ENCODE measurements around the gene SCN9A. TPM values are rescaled to one million over a fixed set of nuclear protein-coding genes. Genes with fewer than 3 reads are reported as not detected.

The SCN9A gene
- total RNA-seq, 1 donor from 2014 or later, result not detected

GRCh38 chr2:166394245-166394644 lies 18.5 kb upstream of the SCN9A start:
- intact Hi-C loops (cut with micrococcal nuclease), result no loop called here
- Mint-ChIP-seq H3K27ac (no peak overlapping the region), H3K36me3 (ENCODE audit: low read depth) (no peaks in the 10 kb centered on the region), H3K27me3 (ENCODE audit: low read depth) (no peaks in the 10 kb centered on the region), H3K4me1 (ENCODE audit: low read depth) (no peaks in the 10 kb centered on the region), H3K9me3 (no peaks in the 10 kb centered on the region), H3K4me3 (ENCODE audit: low read depth) (no peak overlapping the region)
- no peak for DNase-seq (ENCODE audit: low spot score)

- no peaks in the 10 kb centered on the region for H3K9me3 Mint-ChIP-seq
Measured at GRCh38 chr2:166393008-166393407, 17.3 kb upstream of the SCN9A start.

GRCh38 chr2:166388481-166389070 lies 12.8 kb upstream of the SCN9A start:
- Mint-ChIP-seq H3K27ac (no peak overlapping the region), H3K27me3 (ENCODE audit: low read depth) (no peaks in the 10 kb centered on the region), H3K4me1 (ENCODE audit: low read depth) (no peaks in the 10 kb centered on the region), H3K9me3 (no peaks in the 10 kb centered on the region), H3K36me3 (ENCODE audit: low read depth) (no peaks in the 10 kb centered on the region), H3K4me3 (ENCODE audit: low read depth) (no peak overlapping the region)
- no peak for DNase-seq (ENCODE audit: low spot score)
- intact Hi-C loops (cut with micrococcal nuclease), result no loop called here

More at GRCh38 chr2:166393008-166393407, 17.3 kb upstream of the SCN9A start:
- H3K4me3 Mint-ChIP-seq (ENCODE audit: low read depth), result no peak overlapping the region
- intact Hi-C loops (cut with micrococcal nuclease), result no loop called here
- no peaks in the 10 kb centered on the region for H3K27me3 Mint-ChIP-seq (ENCODE audit: low read depth)
- H3K27ac Mint-ChIP-seq, result no peak overlapping the region
- no peak for DNase-seq (ENCODE audit: low spot score)
- no peaks in the 10 kb centered on the region for H3K36me3 Mint-ChIP-seq (ENCODE audit: low read depth)
- H3K4me1 Mint-ChIP-seq (ENCODE audit: low read depth), result no peaks in the 10 kb centered on the region

- DNase-seq (ENCODE audit: low spot score), result no peak
- intact Hi-C loops (cut with micrococcal nuclease), result loop anchor here (2.0 kb wide), 1 partner anchor 21 kb away; no protein-coding TSS in a partner anchor
- H3K27ac Mint-ChIP-seq, result no peak overlapping the region
- no peaks in the 10 kb centered on the region for H3K27me3 Mint-ChIP-seq (ENCODE audit: low read depth)
- H3K4me1 Mint-ChIP-seq (ENCODE audit: low read depth), result no peaks in the 10 kb centered on the region
- no peaks in the 10 kb centered on the region for H3K36me3 Mint-ChIP-seq (ENCODE audit: low read depth)
- no peak overlapping the region for H3K4me3 Mint-ChIP-seq (ENCODE audit: low read depth)
- H3K9me3 Mint-ChIP-seq, result no peaks in the 10 kb centered on the region
Measured at GRCh38 chr2:166385313-166385712, 9.6 kb upstream of the SCN9A start.

GRCh38 chr2:166384774-166385173 lies 9.0 kb upstream of the SCN9A start:
- intact Hi-C loops (cut with micrococcal nuclease), result loop anchor here (2.0 kb wide), 1 partner anchor 20 kb away; no protein-coding TSS in a partner anchor
- Mint-ChIP-seq H3K4me3 (ENCODE audit: low read depth) (no peak overlapping the region), H3K27ac (no peak overlapping the region)

GRCh38 chr2:166382448-166382847 lies 6.7 kb upstream of the SCN9A start:
- Mint-ChIP-seq H3K9me3 (no peaks in the 10 kb centered on the region), H3K4me1 (ENCODE audit: low read depth) (no peaks in the 10 kb centered on the region), H3K27ac (no peak overlapping the region), H3K27me3 (ENCODE audit: low read depth) (peaks cover 9% of the 10 kb centered on the region), H3K36me3 (ENCODE audit: low read depth) (no peaks in the 10 kb centered on the region), H3K4me3 (ENCODE audit: low read depth) (no peak overlapping the region)
- intact Hi-C loops (cut with micrococcal nuclease), result no loop called here
- DNase-seq (ENCODE audit: low spot score), result no peak

More at GRCh38 chr2:166384774-166385173, 9.0 kb upstream of the SCN9A start:
- Mint-ChIP-seq H3K4me1 (ENCODE audit: low read depth) (no peaks in the 10 kb centered on the region), H3K27me3 (ENCODE audit: low read depth) (peaks cover 2% of the 10 kb centered on the region), H3K9me3 (no peaks in the 10 kb centered on the region), H3K36me3 (ENCODE audit: low read depth) (no peaks in the 10 kb centered on the region)
- no peak for DNase-seq (ENCODE audit: low spot score)

- no peaks in the 10 kb centered on the region for H3K9me3 Mint-ChIP-seq
- intact Hi-C loops (cut with micrococcal nuclease), result no loop called here
- no peaks in the 10 kb centered on the region for H3K36me3 Mint-ChIP-seq (ENCODE audit: low read depth)
- peaks cover 23% of the 10 kb centered on the region for H3K27me3 Mint-ChIP-seq (ENCODE audit: low read depth)
- no peak overlapping the region for H3K4me3 Mint-ChIP-seq (ENCODE audit: low read depth)
- no peak for DNase-seq (ENCODE audit: low spot score)
- no peak overlapping the region for H3K27ac Mint-ChIP-seq
- peaks cover 3% of the 10 kb centered on the region for H3K4me1 Mint-ChIP-seq (ENCODE audit: low read depth)
Measured at GRCh38 chr2:166380615-166381014, 4.9 kb upstream of the SCN9A start.

- Mint-ChIP-seq H3K9me3 (no peaks in the 10 kb centered on the region), H3K27me3 (ENCODE audit: low read depth) (peaks cover 45% of the 10 kb centered on the region), H3K4me3 (ENCODE audit: low read depth) (no peak overlapping the region), H3K27ac (no peak overlapping the region), H3K4me1 (ENCODE audit: low read depth) (peaks cover 10% of the 10 kb centered on the region), H3K36me3 (ENCODE audit: low read depth) (no peaks in the 10 kb centered on the region)
- DNase-seq (ENCODE audit: low spot score), result no peak
- intact Hi-C loops (cut with micrococcal nuclease), result no loop called here
Measured at GRCh38 chr2:166376873-166377272, 1.1 kb upstream of the SCN9A start.

- intact Hi-C loops (cut with micrococcal nuclease), result no loop called here
- no peak for DNase-seq (ENCODE audit: low spot score)
- H3K27me3 Mint-ChIP-seq (ENCODE audit: low read depth), result peaks cover 45% of the 10 kb centered on the region
- peak overlapping the region; percentile 70 for H3K4me3 Mint-ChIP-seq (ENCODE audit: low read depth)
- H3K36me3 Mint-ChIP-seq (ENCODE audit: low read depth), result no peaks in the 10 kb centered on the region
- no peak overlapping the region for H3K27ac Mint-ChIP-seq
- H3K9me3 Mint-ChIP-seq, result no peaks in the 10 kb centered on the region
- peaks cover 10% of the 10 kb centered on the region for H3K4me1 Mint-ChIP-seq (ENCODE audit: low read depth)
Measured at GRCh38 chr2:166376488-166376828, 714 bp upstream of the SCN9A start.

- Mint-ChIP-seq H3K36me3 (ENCODE audit: low read depth) (no peaks in the 10 kb centered on the region), H3K27ac (no peak overlapping the region), H3K4me1 (ENCODE audit: low read depth) (peaks cover 10% of the 10 kb centered on the region), H3K27me3 (ENCODE audit: low read depth) (peaks cover 45% of the 10 kb centered on the region), H3K9me3 (no peaks in the 10 kb centered on the region), H3K4me3 (ENCODE audit: low read depth) (peak overlapping the region; percentile 79)
- peak; percentile 8 for DNase-seq (ENCODE audit: low spot score)
- intact Hi-C loops (cut with micrococcal nuclease), result no loop called here
Measured at GRCh38 chr2:166375195-166375735, 479 bp downstream of the SCN9A start.

GRCh38 chr2:166373951-166374350 lies 1.8 kb downstream of the SCN9A start:
- H3K27ac Mint-ChIP-seq, result no peak overlapping the region
- intact Hi-C loops (cut with micrococcal nuclease), result no loop called here
- H3K27me3 Mint-ChIP-seq (ENCODE audit: low read depth), result peaks cover 44% of the 10 kb centered on the region
- H3K4me1 Mint-ChIP-seq (ENCODE audit: low read depth), result peaks cover 10% of the 10 kb centered on the region
- no peak for DNase-seq (ENCODE audit: low spot score)
- no peaks in the 10 kb centered on the region for H3K36me3 Mint-ChIP-seq (ENCODE audit: low read depth)
- H3K4me3 Mint-ChIP-seq (ENCODE audit: low read depth), result no peak overlapping the region
- H3K9me3 Mint-ChIP-seq, result no peaks in the 10 kb centered on the region

- intact Hi-C loops (cut with micrococcal nuclease), result no loop called here
- peaks cover 44% of the 10 kb centered on the region for H3K27me3 Mint-ChIP-seq (ENCODE audit: low read depth)
Measured at GRCh38 chr2:166373539-166373938, 2.2 kb downstream of the SCN9A start.

GRCh38 chr2:166373105-166373504 lies 2.6 kb downstream of the SCN9A start:
- Mint-ChIP-seq H3K9me3 (no peaks in the 10 kb centered on the region), H3K4me1 (ENCODE audit: low read depth) (peaks cover 10% of the 10 kb centered on the region), H3K27me3 (ENCODE audit: low read depth) (peaks cover 41% of the 10 kb centered on the region), H3K4me3 (ENCODE audit: low read depth) (no peak overlapping the region), H3K36me3 (ENCODE audit: low read depth) (no peaks in the 10 kb centered on the region), H3K27ac (no peak overlapping the region)
- no peak for DNase-seq (ENCODE audit: low spot score)
- intact Hi-C loops (cut with micrococcal nuclease), result no loop called here

More at GRCh38 chr2:166373539-166373938, 2.2 kb downstream of the SCN9A start:
- H3K9me3 Mint-ChIP-seq, result no peaks in the 10 kb centered on the region
- H3K27ac Mint-ChIP-seq, result no peak overlapping the region
- H3K4me1 Mint-ChIP-seq (ENCODE audit: low read depth), result peaks cover 10% of the 10 kb centered on the region
- no peak overlapping the region for H3K4me3 Mint-ChIP-seq (ENCODE audit: low read depth)
- no peak for DNase-seq (ENCODE audit: low spot score)
- H3K36me3 Mint-ChIP-seq (ENCODE audit: low read depth), result no peaks in the 10 kb centered on the region

Measured in activated T-helper 2 cell treated with anti-CD3 and anti-CD28 coated beads, Interferon-gamma antibody, Interleukin-2, Interleukin-4, amounts not matched to agents 10 μg/mL and 5 μg/mL and 100 μg/mL, durations not matched to agents 14 hours and 24 hours and 36 hours (primary cell).